Stimulated activated naive CD8-positive, alpha-beta T cell treated with anti-CD3 and anti-CD28 coated beads, Interleukin-15, Interleukin-2, amounts not matched to agents 100 U/mL and 50 U/mL, for 24 hours (primary cell): ENCODE results near the gene CRACR2A.

ENCODE experiments used
- ATAC-seq: fragments of 150-1000 bp; cut with Tn5 transposase; one replicate; pipeline ENCODE4 v1.10.0; 2021
- DNase-seq: peaks from one replicate; pipeline ENCODE4 v3.0.0; 2021

Gene CRACR2A, protein sequence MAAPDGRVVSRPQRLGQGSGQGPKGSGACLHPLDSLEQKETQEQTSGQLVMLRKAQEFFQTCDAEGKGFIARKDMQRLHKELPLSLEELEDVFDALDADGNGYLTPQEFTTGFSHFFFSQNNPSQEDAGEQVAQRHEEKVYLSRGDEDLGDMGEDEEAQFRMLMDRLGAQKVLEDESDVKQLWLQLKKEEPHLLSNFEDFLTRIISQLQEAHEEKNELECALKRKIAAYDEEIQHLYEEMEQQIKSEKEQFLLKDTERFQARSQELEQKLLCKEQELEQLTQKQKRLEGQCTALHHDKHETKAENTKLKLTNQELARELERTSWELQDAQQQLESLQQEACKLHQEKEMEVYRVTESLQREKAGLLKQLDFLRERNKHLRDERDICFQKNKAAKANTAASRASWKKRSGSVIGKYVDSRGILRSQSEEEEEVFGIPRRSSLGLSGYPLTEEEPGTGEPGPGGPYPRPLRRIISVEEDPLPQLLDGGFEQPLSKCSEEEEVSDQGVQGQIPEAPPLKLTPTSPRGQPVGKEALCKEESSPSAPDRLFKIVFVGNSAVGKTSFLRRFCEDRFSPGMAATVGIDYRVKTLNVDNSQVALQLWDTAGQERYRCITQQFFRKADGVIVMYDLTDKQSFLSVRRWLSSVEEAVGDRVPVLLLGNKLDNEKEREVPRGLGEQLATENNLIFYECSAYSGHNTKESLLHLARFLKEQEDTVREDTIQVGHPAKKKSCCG

DNA sequence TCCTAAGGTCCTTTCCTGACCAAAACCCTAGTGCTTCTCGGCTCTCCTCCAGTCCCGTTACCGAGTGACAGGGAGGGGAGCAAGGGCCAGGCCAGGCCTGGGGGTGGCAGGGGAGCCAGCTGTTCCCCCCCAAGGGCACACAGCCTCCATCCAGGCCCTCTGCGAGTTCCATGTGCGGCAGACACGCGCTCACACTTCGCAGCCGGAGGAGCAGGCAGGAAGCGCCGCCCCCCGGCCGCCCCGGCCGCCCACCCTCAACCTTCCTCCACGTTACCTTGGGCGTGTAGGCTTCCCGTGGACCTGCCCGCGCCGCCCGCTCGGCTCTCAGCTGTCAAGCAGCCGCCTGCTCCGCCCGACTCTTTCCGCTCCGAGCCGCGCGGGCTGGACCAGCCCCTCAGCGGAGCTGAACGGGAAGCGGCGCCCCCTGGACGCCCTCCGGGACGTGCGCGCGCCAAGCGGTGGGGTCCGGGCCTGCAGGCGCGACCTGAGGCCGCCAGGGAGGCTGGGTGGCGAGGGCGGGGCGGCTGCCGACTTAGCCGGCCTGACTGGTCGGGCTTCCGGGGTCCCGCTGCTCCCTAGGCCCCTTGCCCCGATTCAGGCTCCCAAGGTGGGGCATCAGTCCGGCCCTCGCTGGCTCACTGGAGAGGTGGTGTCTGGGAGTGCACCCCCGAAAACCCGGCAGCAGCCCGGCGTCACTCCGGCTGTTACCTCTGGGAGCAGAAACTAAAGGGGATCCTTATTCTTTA lies at the start of gene CRACR2A:
TSS of gene CRACR2A (minus strand) at position 369 of the 746 bp plus-strand sequence. CDS start 56,110 bp downstream, outside the sequence.
- ATAC-seq (peak; percentile 89), DNase-seq (peak; percentile 91)

DNA sequence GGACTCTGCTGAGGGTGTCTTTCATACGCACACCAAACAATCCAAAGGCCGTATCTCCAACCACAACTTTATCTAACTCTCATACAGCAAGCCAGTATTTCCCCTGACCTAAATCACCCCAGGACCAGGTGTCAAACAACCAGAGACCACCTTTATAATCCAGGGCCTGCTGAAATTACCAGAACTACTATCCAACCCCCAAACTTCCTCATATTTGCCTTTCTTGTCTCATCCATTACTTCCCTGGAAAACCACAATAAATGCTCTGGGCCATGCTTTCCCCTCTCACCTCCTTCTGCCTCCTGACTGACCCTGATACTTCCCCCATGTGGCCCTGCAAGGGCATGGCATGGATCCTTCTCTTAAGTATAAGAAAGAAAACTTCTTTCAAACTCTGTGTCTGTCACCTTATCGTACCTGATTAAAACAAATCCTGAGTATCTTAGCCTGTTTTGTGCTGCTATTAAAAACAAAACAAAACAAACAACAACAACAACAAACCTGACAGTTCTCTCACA lies 44.7 kb upstream of the CRACR2A start:
- ATAC-seq (no peak), DNase-seq (no peak)

DNA sequence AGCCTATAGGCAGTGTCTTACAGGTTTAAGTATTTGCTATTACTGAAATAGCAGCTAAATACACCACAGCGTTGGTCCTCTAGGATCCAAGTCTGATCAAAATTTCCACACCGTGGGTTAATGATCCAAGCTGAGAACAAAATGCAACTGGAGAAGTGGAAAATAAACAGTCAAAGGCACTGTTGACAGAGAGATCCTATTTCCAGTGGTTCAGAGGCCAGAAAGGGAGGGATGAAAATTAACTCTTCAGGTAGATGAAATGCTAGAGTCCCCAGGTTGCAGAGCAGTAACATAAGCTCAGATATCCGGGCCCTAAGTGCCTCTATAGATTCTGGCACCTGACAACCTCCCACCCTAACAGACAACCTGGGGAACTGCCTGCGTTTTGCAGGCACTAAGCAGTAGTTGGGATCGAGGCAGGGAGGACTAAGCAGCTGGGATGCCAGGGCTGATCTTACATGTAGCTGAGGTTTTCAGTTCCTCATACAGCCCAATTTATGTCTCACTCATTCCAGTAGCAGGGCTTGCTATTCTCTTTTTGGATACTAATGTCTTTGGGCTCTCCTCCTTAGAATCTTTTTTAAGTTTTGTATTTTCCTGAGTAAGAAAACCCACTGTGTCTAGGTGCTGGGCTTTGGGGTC lies 42.7 kb upstream of the CRACR2A start:
- DNase-seq (no peak), ATAC-seq (no peak)

GRCh38 chr12:3795066-3795465 lies 42.2 kb upstream of the CRACR2A start:
- ATAC-seq (peak; percentile 32), DNase-seq (no peak)

DNA sequence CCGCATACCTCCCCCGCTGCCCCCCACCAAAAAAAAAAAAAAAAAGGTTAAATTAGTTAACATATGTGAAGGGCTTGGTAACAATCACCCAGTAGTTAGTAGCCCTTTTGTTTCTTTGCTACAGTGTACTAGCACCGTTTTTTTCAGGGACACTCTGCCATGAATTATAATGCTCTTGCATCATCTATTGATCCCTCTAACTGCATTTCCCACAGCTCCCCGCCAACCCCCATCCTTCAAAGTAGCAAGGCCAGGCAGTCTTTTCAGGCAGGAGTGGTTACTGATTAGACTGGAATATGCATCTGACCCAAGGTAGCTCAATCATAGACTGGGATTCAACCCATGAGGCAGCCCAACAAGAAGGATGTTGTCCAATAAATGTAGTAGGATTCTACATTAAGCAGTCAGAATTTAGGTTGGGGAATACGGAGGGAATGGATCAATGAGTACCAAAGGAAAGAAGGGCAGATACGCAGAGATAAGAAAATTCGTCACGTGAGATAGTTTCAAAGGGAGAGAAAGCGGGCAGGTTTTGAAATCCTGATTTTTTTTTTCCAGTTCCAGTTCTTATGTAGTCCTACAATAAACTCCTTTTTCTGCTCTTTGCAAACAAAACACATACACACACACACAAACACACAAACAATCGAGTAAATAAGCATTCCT lies 39.8 kb upstream of the CRACR2A start:
- DNase-seq, result no peak
- no peak for ATAC-seq

DNA sequence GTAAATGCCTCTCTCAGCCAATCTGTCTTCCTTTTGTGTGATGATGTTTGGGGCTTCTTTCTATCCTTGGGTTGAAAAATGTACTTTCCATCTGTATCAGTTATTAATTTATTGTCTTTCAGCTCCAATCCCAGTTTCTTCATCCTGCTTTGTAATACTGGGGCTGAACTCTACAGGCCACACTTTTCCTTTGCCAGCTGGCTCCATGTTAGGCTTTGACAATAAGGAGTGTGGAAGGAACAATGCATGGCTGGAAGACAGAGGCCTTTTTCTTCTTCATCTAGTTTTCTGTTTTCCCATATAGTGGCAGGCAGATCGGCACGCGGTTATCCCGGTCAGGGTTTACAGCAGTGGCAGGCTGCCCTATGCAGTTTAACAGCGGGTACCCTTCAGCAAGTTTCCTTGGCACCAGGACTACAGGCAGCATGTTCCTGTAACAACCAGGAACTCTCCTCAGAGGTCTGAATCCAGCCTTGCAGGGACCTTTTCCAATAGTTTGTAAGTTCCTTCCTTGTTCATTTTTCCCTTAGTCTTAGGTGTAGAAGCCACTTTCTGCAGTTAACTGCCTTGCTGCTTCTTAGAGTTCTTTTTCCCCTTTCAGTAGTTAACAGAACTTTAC lies 38.5 kb upstream of the CRACR2A start:
- DNase-seq, result no peak
- no peak for ATAC-seq

DNA sequence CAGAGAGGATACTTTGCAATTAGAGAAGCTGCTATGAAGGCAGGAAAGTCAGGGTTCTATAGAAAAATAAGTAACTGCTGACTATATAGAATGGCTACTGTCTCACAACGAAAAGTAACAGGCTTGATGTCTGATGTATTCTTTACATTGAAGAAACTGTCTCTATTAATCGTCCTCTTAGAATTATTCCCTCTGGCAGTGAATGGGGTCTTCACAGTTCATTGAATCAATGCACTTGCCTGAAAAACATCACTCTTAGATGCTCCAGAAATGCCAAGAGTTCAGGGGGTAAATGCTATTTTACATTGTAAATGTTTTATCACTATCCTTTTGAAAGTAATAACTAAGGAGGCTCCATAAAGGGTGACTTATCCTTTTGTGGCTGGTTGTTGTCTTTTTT lies 37.7 kb upstream of the CRACR2A start:
- DNase-seq (no peak), ATAC-seq (no peak)

GRCh38 chr12:3789838-3790237 lies 36.9 kb upstream of the CRACR2A start:
- ATAC-seq (no peak), DNase-seq (no peak)

- DNase-seq (no peak), ATAC-seq (no peak)
Observed at GRCh38 chr12:3777206-3777809, 24.4 kb upstream of the CRACR2A start.

DNA sequence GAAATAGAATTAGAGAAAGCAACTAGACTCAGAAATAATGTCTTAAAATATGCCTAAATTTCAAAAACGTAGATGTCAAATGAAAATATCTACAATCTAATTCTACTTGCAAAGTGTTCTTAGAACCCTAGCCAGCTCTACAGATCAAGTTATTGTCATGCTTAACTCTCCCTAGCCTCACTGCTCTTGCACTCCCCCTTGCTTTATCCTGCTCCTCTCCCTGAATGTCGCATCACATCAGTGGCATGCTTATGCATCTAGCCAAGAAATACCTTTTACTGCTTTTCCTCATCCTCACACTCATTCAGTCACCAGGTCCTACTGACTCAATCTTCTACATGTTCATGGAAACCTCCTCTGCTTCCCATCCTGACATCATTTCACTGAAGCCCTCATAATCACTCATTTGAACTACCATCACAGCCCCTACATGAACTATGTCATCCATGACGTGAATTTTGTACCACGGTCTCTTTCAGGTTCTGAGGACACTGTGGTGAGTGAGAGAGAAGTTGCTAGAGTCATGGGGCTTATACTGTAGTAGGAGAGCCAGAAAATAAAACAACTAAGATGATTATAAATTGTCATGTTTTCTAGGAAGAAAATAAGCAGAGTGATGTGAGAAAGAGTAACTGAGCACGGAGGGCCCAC lies 22.6 kb upstream of the CRACR2A start:
- DNase-seq (no peak), ATAC-seq (no peak)

DNA sequence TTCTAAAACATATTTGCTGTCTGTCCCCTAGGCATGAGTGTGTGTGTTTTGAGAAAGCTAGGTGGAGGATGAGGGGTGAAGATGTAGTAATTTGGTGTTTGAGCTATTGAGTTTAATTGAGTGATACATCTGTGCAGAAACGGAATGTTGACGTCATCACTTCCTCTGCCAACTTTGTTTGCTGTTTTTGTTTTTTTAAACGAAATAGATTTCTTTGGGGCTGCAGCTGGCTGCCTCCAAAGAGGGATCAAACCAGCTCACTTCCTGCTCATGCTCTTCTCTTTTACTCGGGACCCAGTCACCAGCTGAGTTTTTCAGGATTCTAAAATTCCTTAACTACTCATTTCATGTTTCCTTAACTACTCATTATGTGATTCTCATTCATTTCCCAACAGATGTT lies 19.5 kb upstream of the CRACR2A start:
- ATAC-seq (no peak), DNase-seq (no peak)

GRCh38 chr12:3771853-3772252 lies 18.9 kb upstream of the CRACR2A start:
- ATAC-seq (no peak), DNase-seq (no peak)

GRCh38 chr12:3770891-3771290 lies 18.0 kb upstream of the CRACR2A start:
- ATAC-seq, result no peak
- DNase-seq, result no peak

DNA sequence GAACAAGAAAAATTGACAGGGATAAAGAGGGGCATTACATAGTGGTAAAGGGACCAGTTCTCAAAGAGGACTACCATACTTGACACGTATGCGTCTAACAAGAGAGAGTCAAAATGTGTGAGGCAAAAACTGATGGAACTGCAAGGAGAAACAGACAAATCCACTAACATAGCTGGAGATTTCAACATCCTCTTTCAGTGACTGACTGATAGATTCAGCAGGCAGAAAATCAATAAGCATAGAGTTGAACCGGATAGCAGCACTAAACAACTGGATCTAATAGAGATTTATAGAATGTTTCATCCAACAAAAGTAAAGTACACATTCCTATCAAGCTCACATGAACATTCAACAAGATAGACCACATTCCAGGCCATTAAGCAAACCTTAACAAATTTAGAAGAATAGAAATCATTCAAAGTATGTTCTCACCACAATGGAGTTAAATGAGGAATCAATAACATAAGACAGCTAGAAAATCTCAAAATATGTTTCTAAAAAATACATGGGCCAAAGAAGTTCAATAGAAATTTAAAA lies 16.1 kb upstream of the CRACR2A start:
- DNase-seq, result no peak
- no peak for ATAC-seq

DNA sequence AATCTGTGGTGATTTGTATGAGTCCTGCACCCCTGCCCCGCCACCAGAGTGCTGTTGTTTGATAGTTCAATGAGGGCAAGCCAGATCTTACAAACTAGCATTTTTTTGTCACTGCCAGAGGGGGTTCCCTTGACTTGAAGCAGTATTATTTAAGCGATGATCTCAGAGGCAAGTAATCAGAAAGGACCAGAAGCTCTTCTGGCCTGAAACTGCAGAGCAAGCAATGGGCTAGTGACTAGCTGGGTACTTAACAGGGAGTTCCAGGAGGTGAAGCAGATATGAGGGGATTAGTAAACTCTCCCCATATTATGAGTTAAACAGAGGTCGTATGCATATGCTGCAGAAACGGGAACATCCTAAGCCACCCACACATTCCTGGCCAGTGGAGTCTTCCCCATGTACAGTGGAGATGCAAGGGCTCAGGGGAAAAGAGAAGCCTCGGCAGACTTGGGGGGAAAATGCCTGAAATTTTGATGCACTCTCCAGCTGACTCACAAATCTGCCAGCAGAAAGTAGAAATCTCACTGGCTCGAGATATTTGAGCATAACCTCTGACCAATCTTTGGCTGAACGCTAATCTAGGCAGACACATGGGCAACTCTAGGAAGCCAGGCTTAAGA lies 8.3 kb upstream of the CRACR2A start:
- ATAC-seq, result no peak

DNA sequence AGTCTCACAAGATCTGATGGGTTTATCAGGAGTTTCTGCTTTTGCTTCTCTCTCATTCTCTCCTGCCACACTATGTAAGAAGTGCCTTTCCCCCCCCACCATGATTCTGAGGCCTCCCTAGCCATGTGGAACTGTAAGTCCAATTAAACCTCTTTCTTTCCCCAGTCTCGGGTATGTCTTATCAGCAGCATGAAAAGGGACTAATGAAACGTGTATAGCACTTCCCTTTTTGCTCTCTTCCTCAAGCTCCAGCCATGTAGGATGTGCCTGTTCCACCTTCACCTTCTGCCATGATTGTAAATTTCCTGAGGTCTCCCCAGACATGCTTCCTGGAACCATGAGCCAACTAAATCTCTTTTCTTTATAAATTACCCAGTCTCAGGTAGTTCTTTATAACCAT lies 7.0 kb upstream of the CRACR2A start:
- no peak for ATAC-seq
- no peak for DNase-seq

More for the DNA sequence above, 8.3 kb upstream of the CRACR2A start:
- DNase-seq, result no peak

GRCh38 chr12:3757261-3757660 lies 4.4 kb upstream of the CRACR2A start:
- no peak for ATAC-seq
- no peak for DNase-seq

- DNase-seq, result no peak
- no peak for ATAC-seq
Observed at GRCh38 chr12:3755898-3756297, 3.0 kb upstream of the CRACR2A start.

DNA sequence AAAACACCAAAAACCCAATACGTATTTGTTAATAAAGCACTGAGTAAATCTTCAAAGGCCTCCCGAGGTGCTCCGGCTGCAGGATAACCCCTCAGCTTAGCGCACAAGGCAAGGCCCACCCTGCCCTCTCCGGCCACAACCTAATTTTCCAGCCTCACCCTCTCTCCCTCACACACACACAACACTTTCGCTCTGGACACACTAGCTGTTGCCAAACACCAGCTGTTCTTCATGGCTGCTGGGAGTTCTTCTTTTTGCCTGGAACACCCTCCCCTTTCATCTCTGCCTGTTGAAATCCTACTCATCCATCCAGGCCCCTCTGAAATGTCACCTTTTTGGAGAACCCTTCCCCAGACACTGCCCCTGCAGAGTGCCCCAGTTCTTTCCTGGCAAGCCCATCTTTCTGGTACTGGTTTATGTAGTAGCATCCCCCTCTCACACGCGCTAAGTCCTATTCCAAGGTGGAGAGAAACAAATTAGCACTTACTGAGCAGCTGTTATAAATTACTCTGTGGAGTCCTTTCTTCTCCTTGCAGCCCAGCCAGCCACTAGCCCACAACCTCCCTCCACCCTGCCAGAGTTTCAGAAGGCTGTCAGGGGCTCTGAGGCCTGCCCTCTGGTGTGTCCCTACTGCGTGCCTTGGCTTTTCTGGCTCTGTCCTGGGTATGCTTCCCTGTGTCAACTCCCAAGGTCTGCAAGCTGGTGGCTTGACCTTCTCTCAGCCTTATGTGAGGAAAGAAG lies 805 bp upstream of the CRACR2A start:
- DNase-seq (peak; percentile 23), ATAC-seq (no peak)
